Activated naive CD4-positive, alpha-beta T cell treated with anti-CD3 and anti-CD28 coated beads for 36 hours (primary cell): ENCODE results near the gene ADD1. TPM values are rescaled to one million over a fixed set of nuclear protein-coding genes. Genes with fewer than 3 reads are reported as not detected.

Experiments used
- CTCF ChIA-PET: fragments of 350-600 bp; sonication (Branson Sonifier 250); formaldehyde crosslinking; loops from one replicate; lab custom pipeline; 2021; ENCODE audit warnings: antibody characterized with exemption; lab: Charles Lee
- DNase-seq: peaks from one replicate; pipeline ENCODE4 v3.0.0-alpha.2; 2020
- H3K27ac Mint-ChIP-seq: one replicate; pipeline ENCODE4 v1.8.0; 2021; ENCODE audit warnings: mild to moderate bottlenecking, mixed read lengths
- H3K27me3 Mint-ChIP-seq: one replicate; pipeline ENCODE4 v1.8.0; 2021; ENCODE audit warnings: low read depth, mixed read lengths
- H3K36me3 Mint-ChIP-seq: one replicate; pipeline ENCODE4 v1.8.0; 2021; ENCODE audit warnings: low read depth, mixed read lengths
- H3K4me1 Mint-ChIP-seq: one replicate; pipeline ENCODE4 v1.8.0; 2021; ENCODE audit warnings: low read depth, mixed read lengths
- H3K4me3 Mint-ChIP-seq: one replicate; pipeline ENCODE4 v1.8.0; 2021; ENCODE audit warnings: mild to moderate bottlenecking, moderate library complexity, mixed read lengths
- H3K9me3 Mint-ChIP-seq: one replicate; pipeline ENCODE4 v1.8.0; 2021; ENCODE audit warnings: mixed read lengths
- intact Hi-C: fragments of 100-400 bp; cut with micrococcal nuclease; formaldehyde crosslinking; loops from one replicate; pipeline ENCODE4 v1.15.1; 2023
- total RNA-seq, 2 experiments: library from RNA; stranded (reverse); gene quantifications; one replicate each; pipeline ENCODE4 v1.2.3, GENCODE V29; 2021

ADD1 gene
- total RNA-seq, 2 experiments from 2014 or later: 165 TPM

GRCh38 chr4:2827874-2828751, 15.5 kb upstream of the ADD1 start:
- CTCF ChIA-PET: no interaction called here
- no peak for DNase-seq
- intact Hi-C loops: no loop called here
- no peaks in the 10 kb centered on the region for H3K4me1 Mint-ChIP-seq
- H3K4me3 Mint-ChIP-seq: no peak overlapping the region
- H3K9me3 Mint-ChIP-seq: no peaks in the 10 kb centered on the region
- peaks cover 33% of the 10 kb centered on the region for H3K36me3 Mint-ChIP-seq
- H3K27ac Mint-ChIP-seq: peak overlapping the region; percentile 8
- H3K27me3 Mint-ChIP-seq: no peaks in the 10 kb centered on the region

GRCh38 chr4:2828758-2829181, 14.9 kb upstream of the ADD1 start:
- no peak for DNase-seq
- intact Hi-C loops: no loop called here
- H3K27me3 Mint-ChIP-seq: no peaks in the 10 kb centered on the region
- CTCF ChIA-PET: no interaction called here
- no peaks in the 10 kb centered on the region for H3K4me1 Mint-ChIP-seq
- no peak overlapping the region for H3K4me3 Mint-ChIP-seq
- H3K9me3 Mint-ChIP-seq: no peaks in the 10 kb centered on the region
- peaks cover 33% of the 10 kb centered on the region for H3K36me3 Mint-ChIP-seq
- no peak overlapping the region for H3K27ac Mint-ChIP-seq

DNA sequence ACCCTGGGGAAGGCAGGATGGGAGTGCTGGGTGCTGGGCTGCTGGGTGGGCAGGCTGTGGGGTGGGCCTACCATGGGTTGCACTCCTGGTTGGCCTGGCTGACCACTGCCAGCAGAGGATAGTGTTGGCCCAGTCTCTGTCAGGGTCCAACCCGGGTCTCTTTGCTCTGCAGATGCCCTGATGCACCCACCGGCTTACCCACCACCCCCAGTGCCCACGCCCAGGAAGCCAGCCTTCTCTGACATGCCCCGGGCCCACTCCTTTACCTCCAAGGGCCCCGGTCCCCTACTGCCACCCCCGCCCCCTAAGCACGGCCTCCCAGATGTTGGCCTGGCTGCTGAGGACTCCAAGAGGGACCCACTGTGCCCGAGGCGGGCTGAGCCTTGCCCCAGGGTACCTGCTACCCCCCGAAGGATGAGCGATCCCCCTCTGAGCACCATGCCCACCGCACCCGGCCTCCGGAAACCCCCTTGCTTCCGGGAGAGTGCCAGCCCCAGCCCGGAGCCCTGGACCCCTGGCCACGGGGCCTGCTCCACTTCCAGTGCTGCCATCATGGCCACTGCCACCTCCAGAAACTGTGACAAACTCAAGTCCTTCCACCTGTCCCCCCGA, 14.2 kb upstream of the ADD1 start:
- CTCF ChIA-PET: interaction anchor here (0.6 kb wide), 1 partner anchor 12 kb away, joined by 3 read pairs; no protein-coding TSS in a partner anchor
- H3K4me1 Mint-ChIP-seq: peaks cover 2% of the 10 kb centered on the region
- H3K36me3 Mint-ChIP-seq: peaks cover 30% of the 10 kb centered on the region
- no peaks in the 10 kb centered on the region for H3K9me3 Mint-ChIP-seq
- no peak overlapping the region for H3K27ac Mint-ChIP-seq
- no peaks in the 10 kb centered on the region for H3K27me3 Mint-ChIP-seq
- DNase-seq: no peak
- intact Hi-C loops: no loop called here
- no peak overlapping the region for H3K4me3 Mint-ChIP-seq

GRCh38 chr4:2829933-2830451, 13.7 kb upstream of the ADD1 start:
- H3K27me3 Mint-ChIP-seq: no peaks in the 10 kb centered on the region
- H3K9me3 Mint-ChIP-seq: no peaks in the 10 kb centered on the region
- intact Hi-C loops: no loop called here
- DNase-seq: no peak
- peaks cover 26% of the 10 kb centered on the region for H3K36me3 Mint-ChIP-seq
- no peak overlapping the region for H3K4me3 Mint-ChIP-seq
- CTCF ChIA-PET: interaction anchor here (0.6 kb wide), 1 partner anchor 11 kb away, joined by 3 read pairs; no protein-coding TSS in a partner anchor
- H3K4me1 Mint-ChIP-seq: peaks cover 8% of the 10 kb centered on the region
- H3K27ac Mint-ChIP-seq: no peak overlapping the region

DNA sequence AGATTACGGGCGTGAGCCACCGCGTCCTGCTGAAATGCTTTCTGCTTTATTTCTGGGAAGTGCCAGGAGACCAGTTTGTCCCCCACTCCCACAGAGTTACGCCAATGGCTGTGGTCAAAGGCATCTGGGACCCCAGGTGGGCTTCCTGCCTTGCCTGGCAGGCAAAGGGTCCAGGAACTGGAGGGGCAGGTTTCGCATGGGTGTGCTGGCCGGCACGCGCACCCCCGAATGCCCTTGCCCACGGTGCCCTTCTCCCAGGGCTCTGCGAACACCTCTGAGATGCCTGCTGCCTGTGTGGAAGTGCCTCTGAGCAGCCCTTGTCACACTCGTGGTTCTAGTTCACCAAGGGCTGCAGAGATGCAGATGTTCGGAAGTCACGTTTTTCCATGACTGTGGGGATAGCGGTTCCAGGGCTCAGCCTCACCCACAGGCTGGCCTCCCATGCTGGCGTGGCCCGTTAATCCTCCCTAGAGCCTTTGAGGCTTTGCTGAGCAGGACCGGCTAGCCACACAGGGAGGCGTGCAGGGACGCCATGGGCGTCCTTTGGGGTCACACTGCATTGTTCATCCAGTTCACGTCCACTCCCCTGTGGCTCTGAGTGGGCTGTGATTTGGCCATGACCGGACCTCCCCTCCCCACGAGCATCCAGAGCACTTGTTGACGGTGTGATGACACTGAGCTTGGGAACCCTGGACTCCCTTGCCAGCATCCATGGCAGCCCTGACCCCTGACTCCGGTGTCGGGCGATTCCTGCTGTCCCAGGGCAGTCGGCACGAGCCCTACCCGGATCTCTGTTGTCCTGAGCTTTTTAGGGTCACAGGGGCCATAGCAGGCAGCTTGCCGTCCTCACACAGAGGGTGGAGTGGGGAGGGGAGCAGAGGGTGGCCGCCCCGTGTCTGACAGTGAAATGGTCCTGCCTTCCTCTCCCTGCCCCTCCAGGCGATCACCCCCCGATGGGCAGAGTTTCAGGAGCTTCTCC, 12.7 kb upstream of the ADD1 start:
- no peaks in the 10 kb centered on the region for H3K9me3 Mint-ChIP-seq
- CTCF ChIA-PET: interaction anchor here (0.7 kb wide), 1 partner anchor 66 kb away, joined by 3 read pairs; no protein-coding TSS in a partner anchor
- intact Hi-C loops: no loop called here
- H3K4me3 Mint-ChIP-seq: no peak overlapping the region
- H3K27ac Mint-ChIP-seq: no peak overlapping the region
- DNase-seq: no peak
- no peaks in the 10 kb centered on the region for H3K27me3 Mint-ChIP-seq
- H3K36me3 Mint-ChIP-seq: peaks cover 20% of the 10 kb centered on the region
- peaks cover 16% of the 10 kb centered on the region for H3K4me1 Mint-ChIP-seq

GRCh38 chr4:2831611-2832308, 11.9 kb upstream of the ADD1 start:
- Mint-ChIP-seq H3K9me3 (no peaks in the 10 kb centered on the region), H3K4me3 (no peak overlapping the region), H3K27ac (no peak overlapping the region), H3K27me3 (no peaks in the 10 kb centered on the region), H3K36me3 (peaks cover 17% of the 10 kb centered on the region), H3K4me1 (peaks cover 22% of the 10 kb centered on the region)
- intact Hi-C loops: no loop called here
- CTCF ChIA-PET: no interaction called here
- no peak for DNase-seq

- no peak overlapping the region for H3K27ac Mint-ChIP-seq
- H3K4me1 Mint-ChIP-seq: peaks cover 29% of the 10 kb centered on the region
- CTCF ChIA-PET: no interaction called here
- no peak overlapping the region for H3K4me3 Mint-ChIP-seq
- no peaks in the 10 kb centered on the region for H3K9me3 Mint-ChIP-seq
- DNase-seq: no peak
- intact Hi-C loops: no loop called here
- no peaks in the 10 kb centered on the region for H3K27me3 Mint-ChIP-seq
- H3K36me3 Mint-ChIP-seq: peaks cover 18% of the 10 kb centered on the region
Observed at GRCh38 chr4:2832309-2832980, 11.2 kb upstream of the ADD1 start.

- CTCF ChIA-PET: no interaction called here
- Mint-ChIP-seq H3K36me3 (peaks cover 18% of the 10 kb centered on the region), H3K27me3 (no peaks in the 10 kb centered on the region), H3K4me1 (peaks cover 36% of the 10 kb centered on the region), H3K9me3 (no peaks in the 10 kb centered on the region), H3K4me3 (no peak overlapping the region), H3K27ac (no peak overlapping the region)
- no peak for DNase-seq
- intact Hi-C loops: no loop called here
Observed at GRCh38 chr4:2832981-2833670, 10.5 kb upstream of the ADD1 start.

- H3K36me3 Mint-ChIP-seq: peaks cover 12% of the 10 kb centered on the region
- H3K27ac Mint-ChIP-seq: no peak overlapping the region
- CTCF ChIA-PET: no interaction called here
Observed at GRCh38 chr4:2833671-2834000, 10.0 kb upstream of the ADD1 start.

GRCh38 chr4:2834001-2834921, 9.4 kb upstream of the ADD1 start:
- intact Hi-C loops: no loop called here
- no peak for DNase-seq
- Mint-ChIP-seq H3K27me3 (no peaks in the 10 kb centered on the region), H3K36me3 (peaks cover 9% of the 10 kb centered on the region), H3K27ac (no peak overlapping the region), H3K4me3 (no peak overlapping the region), H3K4me1 (peaks cover 46% of the 10 kb centered on the region), H3K9me3 (no peaks in the 10 kb centered on the region)
- CTCF ChIA-PET: no interaction called here

More at GRCh38 chr4:2833671-2834000, 10.0 kb upstream of the ADD1 start:
- intact Hi-C loops: no loop called here
- Mint-ChIP-seq H3K9me3 (no peaks in the 10 kb centered on the region), H3K4me1 (peaks cover 41% of the 10 kb centered on the region), H3K27me3 (no peaks in the 10 kb centered on the region), H3K4me3 (no peak overlapping the region)
- DNase-seq: no peak
